Right forelimb (tissue), 1 donor: ENCODE data around the gene RETREG2.

Experiments
- DNase-seq: peaks from one replicate; pipeline ENCODE4 v3.0.0-alpha.2; 2018

The RETREG2 gene, protein sequence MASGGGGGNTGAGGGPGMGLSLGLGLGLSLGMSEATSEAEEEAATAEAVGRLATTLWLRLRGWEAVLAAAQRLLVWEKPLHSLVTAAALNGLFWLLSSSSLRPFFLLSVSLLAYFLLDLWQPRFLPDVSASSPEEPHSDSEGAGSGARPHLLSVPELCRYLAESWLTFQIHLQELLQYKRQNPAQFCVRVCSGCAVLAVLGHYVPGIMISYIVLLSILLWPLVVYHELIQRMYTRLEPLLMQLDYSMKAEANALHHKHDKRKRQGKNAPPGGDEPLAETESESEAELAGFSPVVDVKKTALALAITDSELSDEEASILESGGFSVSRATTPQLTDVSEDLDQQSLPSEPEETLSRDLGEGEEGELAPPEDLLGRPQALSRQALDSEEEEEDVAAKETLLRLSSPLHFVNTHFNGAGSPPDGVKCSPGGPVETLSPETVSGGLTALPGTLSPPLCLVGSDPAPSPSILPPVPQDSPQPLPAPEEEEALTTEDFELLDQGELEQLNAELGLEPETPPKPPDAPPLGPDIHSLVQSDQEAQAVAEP

GRCh38 chr2:219177552-219178376 lies at the start of gene RETREG2:
Gene RETREG2 (plus strand): TSS chr2:219178275. CDS start chr2:219178353, 78 bp downstream.
- peak; percentile 93 for DNase-seq

GRCh38 chr2:219128396-219128795 lies 49.7 kb upstream of the RETREG2 start:
- DNase-seq = no peak

DNA sequence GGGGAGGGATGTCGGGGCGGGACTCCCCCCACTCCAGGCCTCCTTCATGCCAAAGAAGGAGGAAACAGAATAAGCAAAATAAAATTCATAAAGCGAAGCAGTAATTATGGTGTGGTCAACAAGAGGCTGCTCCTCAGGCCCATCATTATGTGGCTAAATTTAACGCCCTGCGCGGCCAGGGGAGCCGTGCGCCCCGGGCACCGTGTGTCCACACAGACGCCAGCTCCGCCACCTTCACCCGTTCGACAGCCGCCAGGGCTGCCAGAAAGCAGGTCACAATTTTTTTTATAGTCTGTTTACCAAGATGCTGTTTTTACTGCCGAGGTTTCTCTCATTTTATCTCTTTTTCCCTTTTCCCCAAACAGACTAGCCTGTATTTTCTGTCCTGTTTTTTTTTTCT lies 48.5 kb upstream of the RETREG2 start:
- DNase-seq = no peak

DNA sequence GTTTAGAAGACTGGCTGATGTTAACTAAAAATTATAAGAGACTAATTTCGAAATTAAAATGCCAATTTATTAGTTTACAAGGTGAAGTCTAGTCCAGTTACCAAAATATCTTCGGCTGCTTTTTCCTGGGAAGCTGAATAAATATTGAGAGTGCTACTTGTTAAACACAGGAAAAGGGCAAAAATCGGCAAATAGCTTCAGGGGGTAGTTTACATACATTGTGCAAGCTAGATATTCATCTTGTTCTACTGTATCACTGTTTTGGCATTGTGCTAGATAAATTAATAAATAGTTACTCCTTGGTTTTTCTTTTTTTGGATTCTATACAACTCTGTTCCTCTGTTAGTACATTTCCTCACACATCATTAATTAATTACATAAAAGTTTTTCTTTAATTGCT lies 46.7 kb upstream of the RETREG2 start:
- DNase-seq = no peak

DNA sequence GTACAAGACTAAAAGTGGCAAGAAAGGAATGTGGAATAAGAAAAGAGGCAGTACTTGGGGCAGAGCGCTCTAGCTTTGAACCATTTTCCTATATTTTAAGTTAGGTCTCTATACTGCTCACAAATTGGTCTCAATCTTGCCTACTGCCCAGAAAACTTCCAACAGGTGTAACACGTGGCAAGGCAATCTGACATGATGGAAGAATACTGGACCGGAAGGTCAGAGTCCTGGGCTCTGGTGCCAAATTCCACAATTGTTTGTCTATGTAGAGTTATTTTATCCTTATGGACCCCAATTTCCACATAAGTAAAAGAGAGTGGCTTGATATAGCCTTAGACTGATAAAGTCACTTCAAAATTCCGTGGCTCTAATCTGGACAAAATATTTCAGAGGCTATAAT lies 46.3 kb upstream of the RETREG2 start:
- no peak for DNase-seq

GRCh38 chr2:219133976-219134375 lies 44.1 kb upstream of the RETREG2 start:
- no peak for DNase-seq

GRCh38 chr2:219140722-219141121 lies 37.4 kb upstream of the RETREG2 start:
- DNase-seq = no peak

- no peak for DNase-seq
These were observed 35.7 kb upstream of the RETREG2 start for GRCh38 chr2:219142329-219142728.

- no peak for DNase-seq
These were observed 28.4 kb upstream of the RETREG2 start for GRCh38 chr2:219149667-219150066.

DNA sequence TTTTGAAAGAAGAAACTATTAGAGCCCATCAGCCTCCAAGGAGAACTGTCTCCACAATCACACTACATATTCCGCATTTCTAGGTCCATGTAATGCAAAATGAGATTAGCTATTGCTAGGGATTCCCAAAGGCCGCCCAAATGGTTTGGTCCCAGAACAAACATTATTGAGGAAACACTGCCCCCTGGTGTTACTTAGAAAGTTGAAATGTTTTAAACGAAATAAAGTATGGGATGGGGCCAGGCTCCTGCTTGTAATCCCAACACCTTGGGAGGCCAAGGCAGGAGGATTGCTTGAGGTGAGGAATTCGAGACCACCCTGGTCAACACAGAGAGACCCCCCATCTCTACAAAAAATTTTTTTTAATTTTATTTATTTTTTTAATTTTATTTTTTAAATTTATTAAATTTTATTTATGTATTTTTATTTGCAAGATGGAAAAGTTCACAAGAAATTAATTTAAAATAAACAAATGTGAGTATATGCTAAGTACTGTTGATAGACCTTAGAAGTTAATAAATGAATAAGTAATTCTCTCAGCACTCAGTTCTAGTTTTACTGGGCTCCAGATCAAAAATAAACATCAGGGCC lies 22.9 kb upstream of the RETREG2 start:
- no peak for DNase-seq

DNA sequence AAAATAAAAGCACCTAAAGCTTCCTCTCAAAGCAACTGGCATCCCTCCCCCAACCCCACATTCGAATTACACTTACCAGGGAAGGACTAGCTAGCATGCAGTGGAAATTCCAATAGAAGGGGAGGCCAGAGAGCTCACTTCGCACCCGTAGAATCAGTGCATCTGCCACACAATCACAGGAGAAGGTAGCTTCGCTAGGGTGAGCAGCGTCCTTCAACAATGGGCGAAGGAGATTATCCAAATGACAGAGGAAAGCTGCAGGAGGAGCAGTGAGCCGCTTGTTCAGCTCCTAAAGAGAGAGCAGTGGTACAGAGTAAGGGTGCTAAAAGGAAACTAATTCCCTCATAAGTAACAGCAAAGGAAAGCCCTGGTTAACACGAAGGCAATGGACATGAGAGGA lies 20.7 kb upstream of the RETREG2 start:
- DNase-seq = no peak

DNA sequence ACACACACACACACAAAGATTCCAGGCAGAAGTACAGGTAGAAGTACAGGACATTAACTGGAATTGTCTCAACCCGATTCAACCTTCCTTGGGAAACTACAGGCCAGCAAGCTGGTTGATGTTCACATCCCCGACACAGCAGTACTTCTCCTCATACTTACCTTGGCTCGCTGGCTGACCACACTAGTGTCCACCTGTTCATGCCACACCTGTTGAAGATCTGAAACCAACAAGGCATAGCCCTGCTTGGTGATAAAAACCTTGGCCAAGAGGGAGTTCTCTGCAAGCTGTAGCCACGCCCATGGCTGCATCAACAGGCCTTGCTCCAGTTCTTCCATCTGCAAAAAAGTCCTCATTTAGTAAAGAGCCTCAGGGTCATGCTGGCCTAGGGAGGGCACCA lies 20.1 kb upstream of the RETREG2 start:
- no peak for DNase-seq

DNA sequence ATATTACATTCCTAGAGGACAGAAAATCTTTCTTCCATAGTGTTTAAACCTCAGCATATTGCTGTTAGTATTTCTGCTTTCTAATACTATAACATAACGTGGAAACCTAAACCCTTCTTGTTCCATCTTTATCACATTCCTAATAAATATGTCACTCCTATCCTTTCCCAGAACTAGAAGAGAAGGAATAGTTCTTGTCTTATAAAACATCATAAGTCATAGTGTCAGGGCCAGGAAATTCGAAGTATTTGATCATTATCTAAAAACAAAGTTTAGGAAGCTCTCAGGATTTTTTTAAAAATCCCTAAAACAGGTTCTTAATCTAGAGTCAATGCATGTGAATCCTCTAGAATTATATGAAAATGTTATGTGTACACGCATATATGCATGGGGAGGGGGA lies 19.5 kb upstream of the RETREG2 start:
- no peak for DNase-seq

DNA sequence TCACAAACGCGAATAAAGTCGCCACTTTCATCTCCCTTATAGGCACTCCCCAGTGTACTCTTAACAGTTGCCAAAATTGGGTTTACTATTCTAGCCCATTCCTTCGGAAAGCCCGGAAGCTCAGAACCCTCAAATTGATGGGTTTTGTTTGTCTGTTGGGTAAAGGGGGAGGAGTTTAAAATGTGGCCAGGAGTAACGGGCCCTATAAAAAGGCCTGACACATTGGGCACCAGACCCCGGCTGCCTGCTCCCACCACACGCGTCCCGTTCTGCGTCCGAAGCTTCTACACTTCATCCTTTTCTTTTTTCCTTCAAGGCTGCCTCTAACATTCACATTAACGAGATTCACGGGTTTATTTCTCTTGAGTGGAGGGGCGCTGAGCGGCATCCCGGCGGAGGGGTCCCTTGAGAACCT lies 18.3 kb upstream of the RETREG2 start:
- no peak for DNase-seq

- DNase-seq = peak; percentile 97
These were observed 17.7 kb upstream of the RETREG2 start, which contains the start of gene NHEJ1 for GRCh38 chr2:219160186-219161017. Gene NHEJ1 (minus strand): TSS chr2:219160815. CDS start chr2:219158362, 2,453 bp downstream.

DNA sequence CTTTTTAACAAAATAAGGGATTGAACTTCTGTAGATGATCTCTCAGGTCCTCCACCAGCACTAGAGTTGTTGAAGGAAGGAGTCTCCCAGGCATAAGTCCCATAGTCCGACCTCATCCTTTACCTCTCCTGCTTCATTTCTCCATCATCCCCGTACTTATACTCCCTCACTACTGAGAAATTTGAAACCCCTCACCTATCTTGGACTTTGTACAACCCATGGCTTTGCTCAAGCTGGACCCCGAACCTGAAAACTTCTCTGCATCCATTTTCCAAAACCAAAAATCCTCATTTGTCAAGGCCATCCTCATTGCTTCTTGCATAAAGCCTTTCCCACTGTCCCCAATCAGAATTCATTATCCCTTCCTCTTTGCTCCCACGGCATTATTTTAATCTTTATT lies 17.0 kb upstream of the RETREG2 start:
- DNase-seq = no peak

DNA sequence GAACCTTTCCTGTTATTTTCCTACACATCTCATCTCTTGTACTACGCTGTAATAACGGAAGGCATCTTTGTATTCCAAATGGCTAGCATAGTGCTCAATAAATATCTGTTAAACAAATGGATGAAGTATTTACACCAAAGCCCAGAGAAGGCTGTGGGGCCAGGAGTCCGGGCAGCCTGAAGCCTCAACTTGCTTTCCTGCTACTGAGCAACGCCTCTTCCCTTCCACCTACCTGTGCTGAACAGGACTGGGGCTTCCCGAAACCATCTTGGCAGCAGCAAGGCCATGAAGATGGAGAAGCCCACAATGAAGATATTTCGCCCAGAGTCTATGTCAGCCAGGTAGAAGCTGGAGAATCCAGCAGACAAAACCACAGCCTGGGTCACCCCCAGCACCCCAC lies 14.9 kb upstream of the RETREG2 start:
- no peak for DNase-seq

DNA sequence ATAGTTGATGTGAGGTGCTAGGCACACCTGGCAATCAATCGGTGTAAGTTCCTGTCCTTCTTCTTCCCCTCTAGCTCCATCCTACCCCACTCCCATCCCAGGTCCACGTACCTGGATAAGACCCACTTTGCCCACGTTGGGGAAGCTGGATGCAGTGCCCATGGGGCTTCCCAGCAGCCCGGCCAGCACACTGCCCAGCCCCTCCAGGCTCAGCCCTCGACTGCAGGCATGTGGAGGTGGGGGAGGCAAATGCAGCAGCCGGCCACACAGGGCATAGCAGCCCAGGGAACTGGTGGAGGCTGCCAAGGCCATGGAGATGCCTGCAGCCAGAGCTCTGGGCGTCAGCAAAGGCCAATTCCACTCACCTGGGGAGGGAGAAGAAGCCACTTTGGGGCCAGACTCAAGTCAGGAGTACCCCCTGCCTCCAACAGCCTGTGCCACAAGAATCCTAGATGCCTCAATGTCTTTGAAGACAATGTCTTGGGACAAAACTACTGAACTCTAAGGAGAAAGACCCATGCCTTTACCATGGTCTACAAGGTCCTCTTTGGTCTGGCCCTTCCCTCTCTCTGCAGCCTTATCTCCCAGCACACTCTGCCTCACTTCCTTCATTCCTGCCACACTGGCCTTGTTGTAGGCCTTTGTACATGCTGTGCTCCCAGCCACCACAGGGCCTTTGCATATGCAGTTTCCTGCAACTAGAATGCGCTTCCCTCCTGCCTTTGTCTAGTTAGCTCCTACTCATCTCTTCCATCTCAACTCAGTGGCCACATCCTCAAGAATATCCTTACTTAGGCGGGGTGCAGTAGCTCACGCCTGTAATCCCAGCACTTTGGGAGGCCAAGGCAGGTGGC lies 12.8 kb upstream of the RETREG2 start:
- no peak for DNase-seq

- no peak for DNase-seq
These were observed 10.1 kb upstream of the RETREG2 start for GRCh38 chr2:219167997-219168396.

DNA sequence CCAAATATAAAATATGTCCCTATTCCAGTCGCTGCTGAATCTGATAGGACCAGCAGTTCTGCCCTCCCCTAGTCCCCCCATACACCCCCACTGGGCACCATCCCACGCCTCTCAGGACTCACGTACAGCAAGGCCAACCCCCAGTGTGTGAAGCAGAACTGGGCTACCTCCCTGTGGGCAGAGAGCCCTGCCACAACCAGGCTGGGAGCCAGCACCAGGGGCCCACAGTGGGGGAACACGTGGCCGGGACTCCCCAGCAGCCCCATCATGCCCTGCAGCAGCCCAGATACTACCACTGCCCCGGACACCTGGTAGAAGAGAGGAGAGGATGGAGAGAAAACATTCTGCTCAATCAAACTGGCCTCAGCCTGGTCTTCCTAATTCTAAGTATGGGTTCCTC lies 9.5 kb upstream of the RETREG2 start:
- DNase-seq = no peak

DNA sequence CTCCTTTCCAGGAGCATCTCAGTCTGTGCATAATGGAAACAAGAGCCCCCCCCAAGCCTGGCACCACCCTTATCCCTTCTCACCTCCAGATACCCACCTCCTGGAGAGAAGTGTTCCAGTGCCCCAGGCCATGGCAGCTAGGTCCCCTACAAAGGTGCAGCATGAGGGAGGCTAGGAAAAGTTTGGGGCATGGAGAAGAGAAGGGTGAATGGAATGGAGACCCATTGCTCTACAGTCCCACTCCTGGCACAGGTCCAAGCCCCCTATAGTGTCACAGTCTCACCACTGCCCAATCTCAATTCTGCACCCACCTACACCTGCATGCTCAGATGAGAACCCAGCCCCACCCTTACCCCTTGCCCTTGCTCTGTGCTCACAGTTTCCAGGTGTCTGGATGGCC lies 9.1 kb upstream of the RETREG2 start:
- DNase-seq = no peak
